SK-N-SH (cell line): ENCODE results near the gene HERC4. TPM values are rescaled to one million over a fixed set of nuclear protein-coding genes. Genes with fewer than 3 reads are reported as not detected.

Experiments
- CTCF ChIA-PET: fragments of 300-600, 350-600 bp; formaldehyde crosslinking; extraction: SDS; loops from one replicate; lab custom pipeline; 2021; lab: Yijun Ruan, JAX
- POLR2A ChIA-PET: fragments of 350-600 bp; sonication (Branson Sonifier 250); formaldehyde crosslinking; extraction: SDS; loops from one replicate; lab custom pipeline; 2020; ENCODE audit warnings: antibody characterized with exemption, inconsistent platforms; lab: Yijun Ruan, JAX
- DNase-seq: peaks from one replicate; pipeline ENCODE4 v3.0.0; 2012
- H2AFZ ChIP-seq: fragments of 200-600 bp; sonication (generic); 2 replicates; pipeline ENCODE4 v1.8.1; 2016; ENCODE audit warnings: antibody characterized with exemption, mild to moderate bottlenecking, low read depth
- H3F3A ChIP-seq: fragments of 200-600 bp; sonication (generic); replicated peaks from 2 replicates; pipeline ENCODE3; 2016; ENCODE audit warnings: antibody characterized with exemption, mild to moderate bottlenecking; ENCODE audit not compliant: insufficient read depth
- H3K27ac ChIP-seq, 2 experiments: fragments of 200-500 bp in 1 of 2; fragments of 200-600 bp in 1 of 2; sonication (Bioruptor generic) in 1 of 2; sonication (generic), shearing (Covaris generic) in 1 of 2; 2 replicates each; pipeline versions ENCODE4 v1.5.1 to v1.6.1; 2014 to 2016; ENCODE audit warnings: low read depth in 2 of 2, inconsistent platforms in 1 of 2, low read length in 1 of 2, mild to moderate bottlenecking in 1 of 2, mixed read lengths in 1 of 2
- H3K27me3 ChIP-seq: fragments of 200-600 bp; sonication (generic), shearing (Covaris generic); 2 replicates; pipeline ENCODE4 v1.6.1; 2016; ENCODE audit warnings: mixed run types; ENCODE audit not compliant: insufficient read depth
- H3K36me3 ChIP-seq, 2 experiments: fragments of 200-500 bp in 1 of 2; fragments of 200-600 bp in 1 of 2; sonication (Bioruptor generic) in 1 of 2; sonication (generic) in 1 of 2; replicated peaks in 1 of 2; 2 replicates each; pipeline versions ENCODE3 to v1.5.1; 2014 to 2016; ENCODE audit warnings: low read length in 1 of 2, mild to moderate bottlenecking in 1 of 2; ENCODE audit not compliant: insufficient read depth in 2 of 2, control insufficient read depth in 1 of 2
- H3K4me1 ChIP-seq, 2 experiments: fragments of 200-500 bp in 1 of 2; fragments of 200-600 bp in 1 of 2; sonication (Bioruptor generic) in 1 of 2; sonication (generic), shearing (Covaris generic) in 1 of 2; 2 replicates each; pipeline versions ENCODE4 v1.5.1 to v1.6.1; 2014 to 2016; ENCODE audit warnings: low read depth in 1 of 2, low read length in 1 of 2, mixed run types in 1 of 2; ENCODE audit not compliant: insufficient read depth in 2 of 2, control insufficient read depth in 1 of 2
- H3K4me2 ChIP-seq: fragments of 200-600 bp; sonication (generic), shearing (Covaris generic); 2 replicates; pipeline ENCODE4 v1.6.1; 2017; ENCODE audit warnings: mixed run types
- H3K4me3 ChIP-seq, 2 experiments: fragments of 200-500 bp in 1 of 2; fragments of 200-600 bp in 1 of 2; sonication (Bioruptor generic) in 1 of 2; sonication (generic), shearing (Covaris generic) in 1 of 2; 2 replicates each; pipeline versions ENCODE4 v1.5.1 to v1.8.1; 2014 to 2016; ENCODE audit warnings: low read depth in 2 of 2, inconsistent platforms in 1 of 2, low read length in 1 of 2, mild to moderate bottlenecking in 1 of 2, mixed read lengths in 1 of 2, moderate library complexity in 1 of 2
- H3K79me2 ChIP-seq: fragments of 200-600 bp; sonication (generic); 2 replicates; pipeline ENCODE4 v1.8.1; 2017; ENCODE audit warnings: mild to moderate bottlenecking; ENCODE audit not compliant: insufficient read depth
- H3K9ac ChIP-seq: fragments of 200-600 bp; sonication (generic); 2 replicates; pipeline ENCODE4 v1.6.1; 2017; ENCODE audit warnings: mixed run types
- H3K9me2 ChIP-seq: fragments of 200-600 bp; sonication (generic); 2 replicates; pipeline ENCODE4 v1.6.1; 2017; ENCODE audit warnings: mixed run types
- H3K9me3 ChIP-seq: fragments of 200-600 bp; sonication (generic); 2 replicates; pipeline ENCODE4 v1.6.1; 2017; ENCODE audit warnings: mixed run types, mild to moderate bottlenecking, moderate library complexity
- H4K20me1 ChIP-seq: fragments of 200-600 bp; sonication (generic); 2 replicates; pipeline ENCODE4 v1.6.1; 2017; ENCODE audit warnings: mild to moderate bottlenecking, mixed run types; ENCODE audit not compliant: insufficient read depth
- CHD2 ChIP-seq: fragments of 150-350 bp; IDR thresholded peaks from 2 replicates; pipeline ENCODE4 v1.6.1; 2018; ENCODE audit warnings: low read length; ENCODE audit not compliant: partially characterized antibody
- EP300 ChIP-seq, 2 experiments: IDR thresholded peaks; 2 replicates each; pipeline versions ENCODE4 v1.4.0 to v1.6.1; 2012; ENCODE audit warnings: borderline replicate concordance in 1 of 2, low read depth in 1 of 2, low read length in 1 of 2
- GATA2 ChIP-seq: sonication (generic); formaldehyde crosslinking; IDR thresholded peaks from 2 replicates; pipeline ENCODE4 v1.5.0; 2020; ENCODE audit warnings: mild to moderate bottlenecking, missing genetic modification reagents
- MXI1 ChIP-seq: IDR thresholded peaks from 2 replicates; pipeline ENCODE4 v1.6.1; 2012; ENCODE audit warnings: mild to moderate bottlenecking, low read depth, low read length, improper control_type of control experiment
- NRF1 ChIP-seq: IDR thresholded peaks from 2 replicates; pipeline ENCODE4 v1.6.1; 2012; ENCODE audit warnings: low read depth, mild to moderate bottlenecking, low read length
- POLR2AphosphoS5 ChIP-seq: IDR thresholded peaks from 2 replicates; pipeline ENCODE4 v1.6.1; 2012; ENCODE audit warnings: low read depth, low read length
- REST ChIP-seq: IDR thresholded peaks from 2 replicates; pipeline ENCODE4 v1.6.1; 2012; ENCODE audit warnings: mild to moderate bottlenecking, low read depth, low read length, moderate library complexity
- YY1 ChIP-seq: IDR thresholded peaks from 2 replicates; pipeline ENCODE4 v1.4.0; 2012; ENCODE audit warnings: low read depth, mild to moderate bottlenecking
- WGBS: methylation state at CpG from one replicate; pipeline ENCODE4 v1.1.6; 2017; ENCODE audit warnings: low lambda C conversion rate; 5-methylcytosine and 5-hydroxymethylcytosine counted together
- polyA plus RNA-seq, 3 experiments: library from polyadenylated mRNA; depleted of rRNA; stranded (reverse); fragments of >200 nt; gene quantifications; 2 replicates each; pipeline ENCODE4 v1.2.3, GENCODE V29; 2012
- TF ChIP-seq, protein P1 (sequence below): fragments of 200-600 bp; sonication (generic); IDR thresholded peaks from 2 replicates; pipeline ENCODE4 v1.6.1; 2017; ENCODE audit warnings: antibody characterized with exemption, mild to moderate bottlenecking, moderate library complexity
- TF ChIP-seq, protein P2 (sequence below): IDR thresholded peaks from 2 replicates; pipeline ENCODE4 v1.4.0; 2012; ENCODE audit warnings: low read depth

HERC4 gene
- polyA plus RNA-seq, 1 of the 3 experiments (the other 2 are of a cell fraction) = 16.2 TPM

- peaks cover 15% of the 10 kb centered on the region for H3F3A ChIP-seq
- WGBS = 3% methylated on average over 22 of the region's 73 CpGs
- peaks cover 49% of the 10 kb centered on the region for H3K79me2 ChIP-seq
- H2AFZ ChIP-seq = peak overlapping the region; percentile 12
- peak overlapping the region; percentile 86 to 93 for H3K27ac ChIP-seq
- H3K27me3 ChIP-seq = no peaks in the 10 kb centered on the region
- peak overlapping the region; percentile 75 for H3K9ac ChIP-seq
- peak; percentile 87 for DNase-seq
- H3K4me2 ChIP-seq = peak overlapping the region; percentile 76
- CTCF ChIA-PET = interaction anchor here (0.5 to 1.5 kb wide), 3 partner anchors 9 to 522 kb away, joined by 3 to 4 read pairs (median 3); partner anchors contain the start of gene RUFY2
- H3K36me3 ChIP-seq = peaks cover 27 to 33% of the 10 kb centered on the region in 2 experiments
- H3K4me3 ChIP-seq = peak overlapping the region; percentile 69 to 72
- POLR2A ChIA-PET = interaction anchor here (1.1 kb wide), 1 partner anchor 47 kb away, joined by 7 read pairs; the partner anchor contains the start of gene DNAJC12
- no peaks in the 10 kb centered on the region for H3K9me3 ChIP-seq
- H3K4me1 ChIP-seq = no peaks in the 10 kb centered on the region; a peak in 1 of 4 replicates
- no peaks in the 10 kb centered on the region; the same call in 1 of the 2 replicates for H4K20me1 ChIP-seq
- no peaks in the 10 kb centered on the region for H3K9me2 ChIP-seq
- TF ChIP-seq, protein P1, sequence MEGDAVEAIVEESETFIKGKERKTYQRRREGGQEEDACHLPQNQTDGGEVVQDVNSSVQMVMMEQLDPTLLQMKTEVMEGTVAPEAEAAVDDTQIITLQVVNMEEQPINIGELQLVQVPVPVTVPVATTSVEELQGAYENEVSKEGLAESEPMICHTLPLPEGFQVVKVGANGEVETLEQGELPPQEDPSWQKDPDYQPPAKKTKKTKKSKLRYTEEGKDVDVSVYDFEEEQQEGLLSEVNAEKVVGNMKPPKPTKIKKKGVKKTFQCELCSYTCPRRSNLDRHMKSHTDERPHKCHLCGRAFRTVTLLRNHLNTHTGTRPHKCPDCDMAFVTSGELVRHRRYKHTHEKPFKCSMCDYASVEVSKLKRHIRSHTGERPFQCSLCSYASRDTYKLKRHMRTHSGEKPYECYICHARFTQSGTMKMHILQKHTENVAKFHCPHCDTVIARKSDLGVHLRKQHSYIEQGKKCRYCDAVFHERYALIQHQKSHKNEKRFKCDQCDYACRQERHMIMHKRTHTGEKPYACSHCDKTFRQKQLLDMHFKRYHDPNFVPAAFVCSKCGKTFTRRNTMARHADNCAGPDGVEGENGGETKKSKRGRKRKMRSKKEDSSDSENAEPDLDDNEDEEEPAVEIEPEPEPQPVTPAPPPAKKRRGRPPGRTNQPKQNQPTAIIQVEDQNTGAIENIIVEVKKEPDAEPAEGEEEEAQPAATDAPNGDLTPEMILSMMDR = no peak; the same call in 1 of the 2 replicates
- TF ChIP-seq REST = no peak
- peak; percentile 13; the same call in 1 of the 2 replicates for TF ChIP-seq YY1
- TF ChIP-seq CHD2 = no peak
- TF ChIP-seq EP300 (IDR thresholded peaks at IDR 0.05; ENCODE audit: borderline replicate concordance in 1 of 2, low read depth in 1 of 2, low read length in 1 of 2) = no peak
- TF ChIP-seq, protein P2, sequence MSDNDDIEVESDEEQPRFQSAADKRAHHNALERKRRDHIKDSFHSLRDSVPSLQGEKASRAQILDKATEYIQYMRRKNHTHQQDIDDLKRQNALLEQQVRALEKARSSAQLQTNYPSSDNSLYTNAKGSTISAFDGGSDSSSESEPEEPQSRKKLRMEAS = peak; percentile 55
- TF ChIP-seq MXI1 = no peak
- TF ChIP-seq GATA2 (CRISPR knock-in tag) = no peak
- TF ChIP-seq NRF1 = peak; percentile 75
- TF ChIP-seq POLR2AphosphoS5 = peak; percentile 21; the same call in 1 of the 2 replicates
Measured at GRCh38 chr10:67884842-67885670, 190.0 kb downstream of the HERC4 start.
